IPS-15b (cell line): ENCODE results near the gene BTBD9.
"Not testable (repeated sequence)": the region's sequence is repeated elsewhere in the genome, so short reads cannot be mapped to it uniquely, and the experiment has no call there.

ENCODE experiments used
- H3K27me3 ChIP-seq: one replicate; pipeline ENCODE4 v1.6.1; 2013; ENCODE audit warnings: low read length; ENCODE audit not compliant: control insufficient read depth, insufficient read depth
- H3K36me3 ChIP-seq: one replicate; pipeline ENCODE4 v1.6.1; 2013; ENCODE audit warnings: low read length; ENCODE audit not compliant: control insufficient read depth, insufficient read depth
- H3K4me1 ChIP-seq: one replicate; pipeline ENCODE4 v1.6.1; 2013; ENCODE audit warnings: mild to moderate bottlenecking, low read length; ENCODE audit not compliant: control insufficient read depth, insufficient read depth
- H3K4me3 ChIP-seq: one replicate; pipeline ENCODE4 v1.5.1; 2013; ENCODE audit warnings: low read depth, low read length
- H3K9ac ChIP-seq: one replicate; pipeline ENCODE4 v1.6.1; 2013; ENCODE audit warnings: low read depth, mild to moderate bottlenecking, low read length
- H3K9me3 ChIP-seq: one replicate; pipeline ENCODE4 v1.6.1; 2013; ENCODE audit warnings: mild to moderate bottlenecking, low read length; ENCODE audit not compliant: control insufficient read depth, insufficient read depth

Gene BTBD9

GRCh38 chr6:38646166-38646878 is 6.6 kb upstream of the BTBD9 start:
- no peak overlapping the region for H3K9ac ChIP-seq
- H3K36me3 ChIP-seq = no peaks in the 10 kb centered on the region
- H3K9me3 ChIP-seq = no peaks in the 10 kb centered on the region
- no peak overlapping the region for H3K4me3 ChIP-seq
- no peaks in the 10 kb centered on the region for H3K27me3 ChIP-seq
- no peaks in the 10 kb centered on the region for H3K4me1 ChIP-seq

DNA sequence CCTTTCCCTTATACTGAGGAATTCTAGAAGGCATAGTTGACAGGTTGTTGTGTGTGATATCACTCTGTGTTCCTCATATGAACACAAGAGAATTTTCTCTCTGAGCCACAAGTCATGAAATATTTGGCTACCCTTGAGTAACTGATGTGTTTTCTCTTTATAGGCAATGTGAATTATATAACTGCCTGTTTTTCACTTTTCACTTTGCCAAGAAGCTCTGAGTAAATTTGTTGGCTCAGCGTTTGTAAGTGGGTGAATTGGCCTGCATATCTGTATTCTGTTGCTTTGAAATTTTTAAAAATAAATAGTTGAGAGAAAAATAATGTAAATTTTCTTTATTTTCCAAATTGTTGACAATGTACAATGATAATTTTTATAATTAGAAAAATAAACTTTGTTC is 5.2 kb upstream of the BTBD9 start:
- Histone ChIP-seq H3K36me3 (no peaks in the 10 kb centered on the region), H3K4me1 (no peaks in the 10 kb centered on the region), H3K9me3 (no peaks in the 10 kb centered on the region), H3K4me3 (no peak overlapping the region), H3K27me3 (no peaks in the 10 kb centered on the region), H3K9ac (no peak overlapping the region)

GRCh38 chr6:38640216-38640909 is 634 bp upstream of the BTBD9 start:
- Histone ChIP-seq H3K9ac (peak overlapping the region; percentile 84), H3K36me3 (no peaks in the 10 kb centered on the region), H3K4me3 (peak overlapping the region; percentile 97), H3K4me1 (peaks cover 4% of the 10 kb centered on the region), H3K9me3 (no peaks in the 10 kb centered on the region), H3K27me3 (no peaks in the 10 kb centered on the region)

DNA sequence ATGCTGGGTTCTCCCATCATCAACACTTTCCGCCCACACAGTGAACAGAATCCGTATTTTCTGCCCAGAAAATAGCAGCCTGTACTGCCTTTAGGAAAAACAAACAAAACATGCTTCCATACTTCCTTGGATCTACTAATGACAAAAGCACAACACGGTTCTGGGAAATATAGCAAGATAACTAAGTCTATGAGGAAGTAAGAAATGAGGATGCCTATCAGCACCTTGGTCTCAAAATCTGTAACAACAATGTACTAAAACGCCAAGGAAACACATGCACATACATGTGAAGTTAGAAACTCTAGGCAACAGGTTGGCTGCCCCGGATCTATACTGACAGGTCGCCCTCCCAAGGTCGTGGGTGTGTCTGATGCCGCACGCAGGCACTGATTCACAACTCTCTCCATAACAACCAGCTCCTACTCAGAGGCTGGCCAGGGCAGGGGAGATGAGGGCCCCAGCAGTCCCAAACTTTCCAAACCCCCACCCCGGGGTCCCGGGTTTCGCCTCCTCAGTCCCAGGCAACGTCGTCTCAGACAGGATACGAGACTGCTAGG is 710 bp downstream of the BTBD9 start:
- H3K9ac ChIP-seq = peak overlapping the region; percentile 84
- H3K36me3 ChIP-seq = no peaks in the 10 kb centered on the region
- no peaks in the 10 kb centered on the region for H3K27me3 ChIP-seq
- no peaks in the 10 kb centered on the region for H3K9me3 ChIP-seq
- peak overlapping the region; percentile 97 for H3K4me3 ChIP-seq
- H3K4me1 ChIP-seq = peaks cover 4% of the 10 kb centered on the region

- peaks cover 4% of the 10 kb centered on the region for H3K4me1 ChIP-seq
- no peak overlapping the region for H3K4me3 ChIP-seq
- H3K9me3 ChIP-seq = no peaks in the 10 kb centered on the region
- no peaks in the 10 kb centered on the region for H3K36me3 ChIP-seq
- H3K9ac ChIP-seq = no peak overlapping the region
- H3K27me3 ChIP-seq = no peaks in the 10 kb centered on the region
These were observed 2.0 kb downstream of the BTBD9 start for GRCh38 chr6:38637756-38638155.

GRCh38 chr6:38636027-38636426 is 3.7 kb downstream of the BTBD9 start:
- Histone ChIP-seq H3K9me3 (no peaks in the 10 kb centered on the region), H3K9ac (no peak overlapping the region), H3K4me1 (peaks cover 4% of the 10 kb centered on the region), H3K4me3 (no peak overlapping the region), H3K36me3 (no peaks in the 10 kb centered on the region), H3K27me3 (no peaks in the 10 kb centered on the region)

DNA sequence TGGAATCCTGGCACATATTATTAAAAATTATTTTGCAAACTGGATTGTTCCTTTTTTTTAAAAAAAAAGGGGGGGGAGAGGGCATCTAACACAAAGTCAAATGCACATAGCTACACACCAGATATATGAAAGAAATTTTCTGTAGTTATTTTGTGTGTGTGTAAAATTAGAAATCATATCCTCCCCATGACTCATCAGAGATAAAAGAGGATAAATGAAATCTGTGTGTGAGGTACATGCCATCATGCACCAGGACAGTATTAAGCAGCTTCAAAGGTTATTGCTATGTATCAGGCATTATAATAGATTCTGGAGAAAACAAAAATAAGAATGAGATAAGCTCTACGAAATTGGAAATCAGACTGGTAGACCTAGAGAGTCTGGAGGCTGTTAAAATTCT is 5.2 kb downstream of the BTBD9 start:
- Histone ChIP-seq H3K4me3 (no peak overlapping the region), H3K27me3 (no peaks in the 10 kb centered on the region), H3K4me1 (peaks cover 4% of the 10 kb centered on the region), H3K36me3 (no peaks in the 10 kb centered on the region), H3K9ac (no peak overlapping the region), H3K9me3 (no peaks in the 10 kb centered on the region)

DNA sequence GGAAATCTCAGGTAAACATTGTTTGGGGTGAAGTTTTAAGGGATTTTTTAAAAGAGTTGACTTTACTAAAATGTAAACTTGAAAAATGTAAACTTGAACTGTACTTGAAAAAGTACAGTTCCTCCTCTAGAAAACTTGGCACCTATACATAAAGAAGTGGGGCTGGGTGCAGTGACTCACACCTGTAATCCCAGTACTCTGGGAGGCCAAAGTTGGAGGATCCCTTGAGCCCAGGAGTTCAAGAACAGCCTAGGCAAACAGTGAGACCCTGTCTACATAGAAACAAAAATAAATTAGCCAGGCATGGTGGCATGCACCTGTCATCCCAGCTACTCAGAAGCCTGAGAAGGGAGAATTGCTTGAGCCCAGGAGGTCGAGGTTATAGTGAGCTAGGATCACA is 7.2 kb downstream of the BTBD9 start:
- Histone ChIP-seq H3K4me1 (no peaks in the 10 kb centered on the region), H3K27me3 (no peaks in the 10 kb centered on the region), H3K4me3 (no peak overlapping the region), H3K9ac (no peak overlapping the region), H3K36me3 (no peaks in the 10 kb centered on the region), H3K9me3 (no peaks in the 10 kb centered on the region)

DNA sequence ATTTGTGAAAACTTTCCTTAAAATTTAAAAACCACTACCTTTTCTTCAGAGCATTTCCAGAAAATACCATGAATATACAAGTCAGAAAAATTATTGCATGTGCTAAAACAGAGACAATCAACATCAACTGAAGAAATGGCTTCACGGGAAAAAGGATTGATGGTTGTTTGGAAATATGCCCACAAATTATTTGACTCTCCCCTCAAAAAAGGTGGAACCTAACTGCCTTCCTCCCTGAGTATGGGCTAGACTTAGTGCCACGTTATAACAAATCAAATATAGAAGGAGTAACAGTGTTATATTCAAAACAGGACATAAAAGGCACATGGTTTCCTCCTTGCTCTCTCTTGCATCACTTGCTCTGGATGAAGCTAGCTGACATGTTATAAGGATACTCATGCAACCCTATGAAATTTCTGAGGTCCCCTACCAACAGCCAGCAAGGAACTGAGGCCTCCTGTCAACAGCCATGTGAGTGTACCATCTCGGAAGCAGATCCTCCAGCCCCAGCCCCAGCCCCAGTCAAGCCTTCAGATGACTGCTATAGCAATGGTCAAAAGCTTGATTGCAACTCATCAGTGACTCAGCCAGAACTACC is 8.4 kb downstream of the BTBD9 start:
- Histone ChIP-seq H3K36me3 (no peaks in the 10 kb centered on the region), H3K4me3 (no peak overlapping the region), H3K9ac (no peak overlapping the region), H3K4me1 (no peaks in the 10 kb centered on the region), H3K9me3 (no peaks in the 10 kb centered on the region), H3K27me3 (no peaks in the 10 kb centered on the region)

DNA sequence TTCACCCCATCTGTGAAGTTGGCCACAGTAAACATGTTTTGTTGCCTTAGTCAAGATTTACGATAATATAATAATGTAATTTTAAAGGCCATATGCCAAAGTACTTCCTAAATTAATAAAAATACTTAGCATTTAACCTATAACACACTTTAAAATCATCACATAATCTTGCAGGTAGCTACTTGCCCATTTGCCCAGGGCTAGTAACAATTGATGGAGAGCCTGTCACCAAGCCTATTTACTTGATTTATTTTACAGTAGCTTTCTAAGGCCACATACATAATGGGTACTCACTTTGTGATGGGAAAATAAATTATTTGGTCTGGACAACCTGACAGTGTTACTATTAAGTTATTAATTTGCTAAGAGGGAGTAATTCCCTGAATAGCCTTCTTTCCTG is 14.5 kb downstream of the BTBD9 start:
- Histone ChIP-seq H3K27me3 (no peaks in the 10 kb centered on the region), H3K4me1 (no peaks in the 10 kb centered on the region), H3K9me3 (no peaks in the 10 kb centered on the region), H3K9ac (no peak overlapping the region), H3K36me3 (no peaks in the 10 kb centered on the region), H3K4me3 (no peak overlapping the region)

GRCh38 chr6:38619342-38619741 is 20.4 kb downstream of the BTBD9 start:
- H3K27me3 ChIP-seq, H3K4me3 ChIP-seq, H3K9ac ChIP-seq, H3K4me1 ChIP-seq, H3K36me3 ChIP-seq, H3K9me3 ChIP-seq: not testable (repeated sequence)

DNA sequence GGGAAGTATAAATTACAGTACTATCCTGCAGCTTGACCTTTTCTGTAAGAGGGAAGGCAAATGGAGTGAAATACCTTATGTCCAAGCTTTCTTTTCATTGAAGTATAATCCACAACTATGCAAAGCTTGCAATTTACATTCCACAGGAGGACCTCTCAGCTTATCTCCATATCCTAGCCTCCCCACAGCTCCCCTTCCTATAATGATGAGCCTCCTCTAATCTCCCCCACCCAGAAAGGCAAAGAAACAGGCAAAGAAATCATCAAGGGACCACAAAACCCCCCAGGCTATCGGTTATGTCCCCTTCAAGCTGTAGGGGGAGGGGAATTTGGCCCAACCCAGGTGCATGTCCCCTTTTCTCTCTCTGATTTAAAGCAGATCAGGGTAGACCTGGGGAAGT is 21.4 kb downstream of the BTBD9 start:
- not testable (repeated sequence) for H3K4me3 ChIP-seq, H3K36me3 ChIP-seq, H3K4me1 ChIP-seq, H3K9me3 ChIP-seq, H3K9ac ChIP-seq, H3K27me3 ChIP-seq
